ENCODE results near the gene TENM4. TPM values are rescaled to one million over a fixed set of nuclear protein-coding genes. Genes with fewer than 3 reads are reported as not detected.

TENM4 gene
- total RNA-seq, 4 donors from 2014 or later: 2.3 to 18.9 (median 4.5) TPM

- ATAC-seq (ENCODE audit: low FRiP score) (no peak), DNase-seq (ENCODE audit: low spot score) (no peak)
- TF ChIP-seq CTCF (IDR thresholded peaks at IDR 0.05): no peak
Observed at GRCh38 chr11:78967811-78968210, 473.0 kb downstream of the TENM4 start.

DNA sequence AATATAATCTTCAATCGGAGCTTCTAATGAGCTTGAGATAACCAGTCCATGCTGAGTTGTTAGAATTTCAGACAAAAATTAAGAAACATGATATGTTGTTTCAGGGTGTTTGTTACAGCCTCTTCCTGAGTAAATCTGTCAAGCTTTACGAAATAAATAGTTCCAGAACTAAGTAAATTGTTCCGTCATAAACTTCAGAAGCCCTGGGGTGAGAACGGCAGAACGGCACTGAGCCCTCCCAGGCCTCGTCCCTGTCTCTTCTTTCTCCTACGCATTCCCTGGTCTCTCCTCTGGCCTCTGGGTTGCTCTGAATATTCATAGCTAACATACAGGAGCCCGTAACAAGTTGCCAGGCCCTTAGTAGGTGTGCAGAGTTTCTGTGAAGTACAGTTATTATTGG lies 475.4 kb downstream of the TENM4 start:
- no peak for ATAC-seq (ENCODE audit: low FRiP score)
- no peak for TF ChIP-seq CTCF (IDR thresholded peaks at IDR 0.05)
- no peak for DNase-seq (ENCODE audit: low spot score)

DNA sequence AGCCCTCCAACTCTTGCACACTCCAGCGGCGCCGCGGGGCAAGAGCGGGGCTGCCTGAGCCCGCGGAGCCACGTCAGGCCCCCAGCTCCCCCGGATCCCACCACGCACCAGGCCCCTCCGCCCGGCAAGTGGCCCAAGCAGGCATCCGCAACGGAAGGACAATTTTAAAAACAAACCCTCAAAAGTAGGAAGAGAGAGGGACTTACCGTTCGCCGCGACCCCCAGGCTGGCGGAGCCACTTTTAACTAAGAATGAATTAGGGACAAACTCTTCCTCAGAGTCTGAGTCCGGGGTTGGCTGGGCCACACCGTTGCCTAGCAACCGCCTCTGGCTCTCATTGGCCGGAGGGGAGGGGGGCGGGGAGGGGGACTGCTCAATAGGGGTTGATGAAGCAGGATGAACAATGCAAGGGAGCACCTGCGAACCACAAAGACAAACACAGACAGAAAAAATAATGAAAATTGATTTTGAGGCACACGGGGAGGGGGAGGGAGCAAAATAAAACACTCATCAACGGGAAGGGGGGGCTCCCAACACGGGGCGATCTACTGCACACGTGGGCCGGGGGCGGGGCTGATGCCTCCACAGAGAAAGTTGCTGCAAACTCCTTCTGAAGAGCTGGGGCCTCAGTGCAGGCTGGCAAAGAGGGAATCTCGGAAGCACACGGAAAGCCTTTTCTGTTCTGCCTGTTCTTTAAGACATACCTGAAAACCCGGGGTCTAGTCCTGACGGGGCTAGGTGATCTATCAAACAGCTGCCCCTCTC lies 478.7 kb downstream of the TENM4 start:
- no peak for ATAC-seq (ENCODE audit: low FRiP score)
- DNase-seq (ENCODE audit: low spot score): no peak
- no peak for TF ChIP-seq CTCF (IDR thresholded peaks at IDR 0.05)

DNA sequence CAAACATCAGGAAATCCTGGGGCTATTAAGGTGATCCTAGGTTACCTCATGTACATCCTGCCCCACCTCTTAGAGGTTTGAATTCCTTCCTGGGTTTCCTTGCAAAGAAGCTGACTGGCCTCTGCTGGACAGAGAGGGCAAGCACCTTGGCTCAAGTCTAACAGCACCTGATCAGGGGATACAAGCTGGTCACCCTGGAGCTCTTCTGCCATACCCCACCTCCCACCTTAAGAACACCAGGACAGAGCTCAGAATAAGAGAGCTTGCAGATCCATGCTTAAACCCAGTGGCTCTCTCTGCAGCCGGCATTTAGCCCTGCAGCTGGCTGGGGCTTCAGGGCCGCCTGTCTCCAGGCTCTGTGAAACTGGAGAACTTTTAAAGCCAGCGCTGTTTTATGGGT lies 479.6 kb downstream of the TENM4 start:
- DNase-seq (ENCODE audit: low spot score) (no peak), ATAC-seq (ENCODE audit: low FRiP score) (peak; percentile 76)

DNA sequence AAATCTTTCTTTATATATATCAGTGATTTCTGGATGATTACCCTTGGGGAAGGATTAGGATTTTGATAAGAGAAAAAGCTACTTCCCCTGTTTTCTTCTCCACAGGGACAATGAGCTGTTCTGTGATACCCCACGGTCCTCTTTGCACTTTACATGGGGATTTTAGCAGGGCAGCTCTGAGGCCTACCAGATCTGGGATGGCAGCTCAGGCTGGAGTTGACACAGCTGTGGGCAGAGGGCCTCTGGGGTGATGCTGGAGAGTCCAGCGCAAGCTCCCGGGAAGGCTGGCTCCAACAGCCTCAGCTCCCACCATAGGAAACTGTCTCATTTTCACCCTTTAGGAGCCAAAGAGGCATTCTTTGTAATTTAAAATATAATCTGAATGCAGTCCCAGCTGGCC lies 482.4 kb downstream of the TENM4 start:
- ATAC-seq (ENCODE audit: low FRiP score) (no peak), DNase-seq (ENCODE audit: low spot score) (no peak)
- no peak for TF ChIP-seq CTCF (IDR thresholded peaks at IDR 0.05)

More for the DNA sequence above, 479.6 kb downstream of the TENM4 start:
- no peak for TF ChIP-seq CTCF (IDR thresholded peaks at IDR 0.05)

DNA sequence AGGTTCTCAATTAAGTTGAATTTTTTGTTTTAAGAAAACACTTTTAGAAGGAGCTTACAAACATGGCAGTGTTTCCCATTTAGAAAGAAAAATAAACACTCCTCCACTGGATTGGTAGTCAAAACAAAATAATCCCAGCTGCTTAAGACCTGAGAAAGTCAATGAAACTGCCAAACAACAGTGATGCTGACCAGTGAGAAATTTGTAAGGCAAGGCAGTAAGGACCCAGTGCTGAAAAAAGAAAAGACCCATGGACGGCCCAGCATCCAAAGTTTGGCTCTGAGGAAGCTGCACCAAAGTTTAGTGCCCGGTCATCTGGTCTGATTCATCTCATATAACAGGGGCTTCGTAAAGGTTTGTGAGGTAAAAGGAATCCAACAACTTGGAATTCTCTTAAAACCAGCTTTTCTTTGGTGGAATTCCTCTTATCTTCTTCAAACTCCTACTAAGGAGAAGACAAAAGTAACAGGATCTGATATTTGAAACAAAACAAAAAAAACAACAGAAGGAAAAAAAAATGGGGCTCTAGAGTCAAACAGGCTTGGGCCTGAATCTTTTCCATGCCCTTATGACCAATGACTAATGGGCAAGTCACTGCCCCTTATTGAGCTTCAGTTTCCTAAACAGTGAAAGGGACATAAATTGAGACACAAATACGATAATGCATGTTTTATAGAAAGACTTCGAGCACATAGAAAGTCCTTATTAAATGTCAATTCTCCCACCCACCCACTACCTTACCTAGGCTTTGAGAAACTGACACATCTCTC lies 483.2 kb downstream of the TENM4 start:
- no peak for ATAC-seq (ENCODE audit: low FRiP score)

More for the DNA sequence above, 483.2 kb downstream of the TENM4 start:
- no peak for TF ChIP-seq CTCF (IDR thresholded peaks at IDR 0.05)
- no peak for DNase-seq (ENCODE audit: low spot score)

All from omental fat pad (tissue), 4 donors.